Liver (tissue), 9 donors: ENCODE measurements around the gene GAB2. TPM values are rescaled to one million over a fixed set of nuclear protein-coding genes. Genes with fewer than 3 reads are reported as not detected.

ENCODE experiments used
- DNase-seq: peaks from one replicate; pipeline ENCODE4 v3.0.0-alpha.2; 2017; ENCODE audit warnings: low spot score
- H3K27ac ChIP-seq, 2 donors: one replicate each; pipeline ENCODE4 v1.7.0; 2013; ENCODE audit warnings: inconsistent platforms in 2 of 2, low read length in 2 of 2, control low read depth in 1 of 2, low read depth in 1 of 2, mild to moderate bottlenecking in 1 of 2
- H3K27me3 ChIP-seq, 4 donors: one replicate each; pipeline versions ENCODE4 v1.6.1 to v1.7.0; 2013; ENCODE audit warnings: low read length in 3 of 4, inconsistent platforms in 1 of 4, mild to moderate bottlenecking in 1 of 4, moderate library complexity in 1 of 4; ENCODE audit not compliant: control insufficient read depth in 4 of 4, insufficient read depth in 4 of 4
- H3K36me3 ChIP-seq, 4 donors: one replicate each; pipeline versions ENCODE4 v1.6.1 to v1.7.0; 2013; ENCODE audit warnings: low read length in 3 of 4, mild to moderate bottlenecking in 3 of 4, low read depth in 1 of 4, moderate library complexity in 1 of 4; ENCODE audit not compliant: control insufficient read depth in 4 of 4, insufficient read depth in 3 of 4
- H3K4me1 ChIP-seq, 4 donors: one replicate each; pipeline versions ENCODE4 v1.6.1 to v1.7.0; 2013; ENCODE audit warnings: low read length in 3 of 4, mild to moderate bottlenecking in 3 of 4, moderate library complexity in 1 of 4; ENCODE audit not compliant: control insufficient read depth in 4 of 4, insufficient read depth in 4 of 4
- H3K4me3 ChIP-seq, 3 donors: one replicate each; pipeline versions ENCODE4 v1.6.1 to v1.7.0; 2013; ENCODE audit warnings: low read length in 3 of 3, control low read depth in 1 of 3, low read depth in 1 of 3, mild to moderate bottlenecking in 1 of 3
- H3K9ac ChIP-seq, 2 donors: one replicate each; pipeline ENCODE4 v1.7.0; 2013; ENCODE audit warnings: low read length in 2 of 2, mild to moderate bottlenecking in 2 of 2, moderate library complexity in 2 of 2, control low read depth in 1 of 2, low read depth in 1 of 2
- H3K9me3 ChIP-seq, 4 donors: one replicate each; pipeline versions ENCODE4 v1.6.1 to v1.7.0; 2013; ENCODE audit warnings: low read length in 3 of 4; ENCODE audit not compliant: control insufficient read depth in 4 of 4
- EGR1 ChIP-seq, 2 donors: IDR thresholded peaks; 2 replicates each; pipeline ENCODE4 v1.6.1; 2016 to 2018; ENCODE audit warnings: antibody characterized with exemption in 2 of 2, low read depth in 2 of 2
- FOXA1 ChIP-seq: IDR thresholded peaks from 2 replicates; pipeline ENCODE4 v1.6.1; 2016; ENCODE audit warnings: antibody characterized with exemption
- FOXA2 ChIP-seq: IDR thresholded peaks from 2 replicates; pipeline ENCODE4 v1.6.1; 2016; ENCODE audit warnings: antibody characterized with exemption
- GABPA ChIP-seq, 2 donors: IDR thresholded peaks in 1 of 2; conservative IDR thresholded peaks in 1 of 2; 2 replicates each; pipeline ENCODE4 v1.6.1; 2016; ENCODE audit warnings: antibody characterized with exemption in 2 of 2, mild to moderate bottlenecking in 1 of 2, moderate library complexity in 1 of 2
- HNF4A ChIP-seq, 2 donors: conservative IDR thresholded peaks; 2 replicates each; pipeline ENCODE4 v1.6.1; 2016; ENCODE audit warnings: antibody characterized with exemption in 2 of 2, mild to moderate bottlenecking in 2 of 2
- HNF4G ChIP-seq: IDR thresholded peaks from 2 replicates; pipeline ENCODE4 v1.6.1; 2016; ENCODE audit warnings: antibody characterized with exemption
- JUND ChIP-seq, 2 donors: IDR thresholded peaks; 2 replicates each; pipeline ENCODE4 v1.6.1; 2016; ENCODE audit warnings: antibody characterized with exemption in 2 of 2
- NR2F2 ChIP-seq: IDR thresholded peaks from 2 replicates; pipeline ENCODE4 v1.6.1; 2016; ENCODE audit warnings: antibody characterized with exemption
- RAD21 ChIP-seq, 2 donors: IDR thresholded peaks; 2 replicates each; pipeline ENCODE4 v1.6.1; 2016; ENCODE audit warnings: antibody characterized with exemption in 2 of 2, mild to moderate bottlenecking in 2 of 2
- RXRA ChIP-seq, 2 donors: IDR thresholded peaks; 2 replicates each; pipeline ENCODE4 v1.6.1; 2017 to 2018; ENCODE audit warnings: antibody characterized with exemption in 2 of 2, mild to moderate bottlenecking in 1 of 2
- SP1 ChIP-seq: IDR thresholded peaks from 2 replicates; pipeline ENCODE4 v1.6.1; 2018; ENCODE audit warnings: antibody characterized with exemption, mild to moderate bottlenecking
- TAF1 ChIP-seq: conservative IDR thresholded peaks from 2 replicates; pipeline ENCODE4 v1.6.1; 2016; ENCODE audit warnings: antibody characterized with exemption, mild to moderate bottlenecking
- YY1 ChIP-seq: IDR thresholded peaks from 2 replicates; pipeline ENCODE4 v1.6.1; 2016; ENCODE audit warnings: antibody characterized with exemption, mild to moderate bottlenecking
- WGBS: extraction: QIAGEN DNeasy Blood & Tissue Kit; methylation state at CpG from one replicate; pipeline ENCODE4 v1.1.7; 2013; 5-methylcytosine and 5-hydroxymethylcytosine counted together
- polyA plus RNA-seq, 2 donors: library from polyadenylated mRNA; stranded (reverse) in 1 of 2; unstranded in 1 of 2; fragments of 200-250 nt in 1 of 2; fragments of >200 nt in 1 of 2; fragmentation: Nextera tagmentation in 1 of 2; extraction: Ambion mirVana in 1 of 2; gene quantifications; one replicate each; pipeline versions ENCODE4 v1.2.1 to v1.2.3, GENCODE V29; 2013 to 2015
- total RNA-seq, 2 donors: library from RNA; depleted of rRNA; stranded (reverse); fragments of >200 nt; gene quantifications; one replicate each; pipeline ENCODE4 v1.2.3, GENCODE V29; 2014
- TF ChIP-seq, protein P1 (sequence below): IDR thresholded peaks from 2 replicates; pipeline ENCODE4 v1.6.1; 2016; ENCODE audit warnings: antibody characterized with exemption
- TF ChIP-seq, protein P2 (sequence below): IDR thresholded peaks from 2 replicates; pipeline ENCODE4 v1.6.1; 2016; ENCODE audit warnings: antibody characterized with exemption
- TF ChIP-seq, protein P3 (sequence below): IDR thresholded peaks from 2 replicates; pipeline ENCODE4 v1.6.1; 2016; ENCODE audit warnings: antibody characterized with exemption
- TF ChIP-seq, protein P4 (sequence below): IDR thresholded peaks from 2 replicates; pipeline ENCODE4 v1.6.1; 2016; ENCODE audit warnings: antibody characterized with exemption, mild to moderate bottlenecking
- TF ChIP-seq, protein P5 (sequence below): fragments of 150-350 bp; IDR thresholded peaks from 2 replicates; pipeline ENCODE4 v1.5.1; 2017; ENCODE audit warnings: improper control_type of control experiment, low read depth, low read length; ENCODE audit not compliant: missing input control
- donor health status: healthy.
- donor health status: healthy.
- donor health status: healthy.
- donor health status: healthy.
- donor health status: healthy.

Gene GAB2
- total and polyA plus RNA-seq, 4 donors, result 1.3 to 3.6 (median 2.5) TPM

DNA sequence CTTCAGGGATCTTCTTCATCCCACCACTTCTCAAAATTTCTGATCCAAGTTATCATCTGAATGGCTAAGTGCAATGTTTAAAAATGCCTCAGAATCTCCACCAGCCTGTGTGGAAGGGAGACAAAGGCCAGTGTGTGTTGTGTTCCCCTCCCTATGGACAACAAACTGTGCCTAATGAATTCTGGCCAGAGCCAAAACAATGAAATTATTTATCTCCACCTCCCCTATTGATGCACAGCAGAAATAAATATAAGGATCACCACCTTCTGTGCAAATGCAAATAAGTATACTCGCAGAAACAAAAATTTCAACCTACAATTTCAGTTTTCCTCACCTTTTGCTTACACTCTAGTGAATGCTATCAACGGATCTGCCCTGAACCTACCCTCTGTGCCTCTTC, 75.8 kb downstream of the GAB2 start:
- 94% methylated on average over 2 of the region's 2 CpGs for WGBS
- Histone ChIP-seq H3K27ac (no peak overlapping the region), H3K36me3 (no peaks in the 10 kb centered on the region), H3K27me3 (no peaks in the 10 kb centered on the region), H3K9me3 (no peaks in the 10 kb centered on the region), H3K4me1 (no peaks in the 10 kb centered on the region), H3K4me3 (no peak overlapping the region), H3K9ac (no peak overlapping the region)
- TF ChIP-seq, protein P1, sequence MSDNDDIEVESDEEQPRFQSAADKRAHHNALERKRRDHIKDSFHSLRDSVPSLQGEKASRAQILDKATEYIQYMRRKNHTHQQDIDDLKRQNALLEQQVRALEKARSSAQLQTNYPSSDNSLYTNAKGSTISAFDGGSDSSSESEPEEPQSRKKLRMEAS, result no peak
- TF ChIP-seq, protein P2, sequence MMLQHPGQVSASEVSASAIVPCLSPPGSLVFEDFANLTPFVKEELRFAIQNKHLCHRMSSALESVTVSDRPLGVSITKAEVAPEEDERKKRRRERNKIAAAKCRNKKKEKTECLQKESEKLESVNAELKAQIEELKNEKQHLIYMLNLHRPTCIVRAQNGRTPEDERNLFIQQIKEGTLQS, result no peak
- TF ChIP-seq HNF4G, result no peak
- TF ChIP-seq NR2F2, result no peak
- TF ChIP-seq, protein P3, sequence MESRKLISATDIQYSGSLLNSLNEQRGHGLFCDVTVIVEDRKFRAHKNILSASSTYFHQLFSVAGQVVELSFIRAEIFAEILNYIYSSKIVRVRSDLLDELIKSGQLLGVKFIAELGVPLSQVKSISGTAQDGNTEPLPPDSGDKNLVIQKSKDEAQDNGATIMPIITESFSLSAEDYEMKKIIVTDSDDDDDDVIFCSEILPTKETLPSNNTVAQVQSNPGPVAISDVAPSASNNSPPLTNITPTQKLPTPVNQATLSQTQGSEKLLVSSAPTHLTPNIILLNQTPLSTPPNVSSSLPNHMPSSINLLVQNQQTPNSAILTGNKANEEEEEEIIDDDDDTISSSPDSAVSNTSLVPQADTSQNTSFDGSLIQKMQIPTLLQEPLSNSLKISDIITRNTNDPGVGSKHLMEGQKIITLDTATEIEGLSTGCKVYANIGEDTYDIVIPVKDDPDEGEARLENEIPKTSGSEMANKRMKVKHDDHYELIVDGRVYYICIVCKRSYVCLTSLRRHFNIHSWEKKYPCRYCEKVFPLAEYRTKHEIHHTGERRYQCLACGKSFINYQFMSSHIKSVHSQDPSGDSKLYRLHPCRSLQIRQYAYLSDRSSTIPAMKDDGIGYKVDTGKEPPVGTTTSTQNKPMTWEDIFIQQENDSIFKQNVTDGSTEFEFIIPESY, result no peak
- TF ChIP-seq SP1, result no peak
- TF ChIP-seq HNF4A (conservative IDR thresholded peaks at IDR 0.05), result no peak
- no peak for TF ChIP-seq EGR1 (IDR thresholded peaks at IDR 0.05; ENCODE audit: low read depth in 2 of 2)
- TF ChIP-seq FOXA1, result no peak
- TF ChIP-seq, protein P4, sequence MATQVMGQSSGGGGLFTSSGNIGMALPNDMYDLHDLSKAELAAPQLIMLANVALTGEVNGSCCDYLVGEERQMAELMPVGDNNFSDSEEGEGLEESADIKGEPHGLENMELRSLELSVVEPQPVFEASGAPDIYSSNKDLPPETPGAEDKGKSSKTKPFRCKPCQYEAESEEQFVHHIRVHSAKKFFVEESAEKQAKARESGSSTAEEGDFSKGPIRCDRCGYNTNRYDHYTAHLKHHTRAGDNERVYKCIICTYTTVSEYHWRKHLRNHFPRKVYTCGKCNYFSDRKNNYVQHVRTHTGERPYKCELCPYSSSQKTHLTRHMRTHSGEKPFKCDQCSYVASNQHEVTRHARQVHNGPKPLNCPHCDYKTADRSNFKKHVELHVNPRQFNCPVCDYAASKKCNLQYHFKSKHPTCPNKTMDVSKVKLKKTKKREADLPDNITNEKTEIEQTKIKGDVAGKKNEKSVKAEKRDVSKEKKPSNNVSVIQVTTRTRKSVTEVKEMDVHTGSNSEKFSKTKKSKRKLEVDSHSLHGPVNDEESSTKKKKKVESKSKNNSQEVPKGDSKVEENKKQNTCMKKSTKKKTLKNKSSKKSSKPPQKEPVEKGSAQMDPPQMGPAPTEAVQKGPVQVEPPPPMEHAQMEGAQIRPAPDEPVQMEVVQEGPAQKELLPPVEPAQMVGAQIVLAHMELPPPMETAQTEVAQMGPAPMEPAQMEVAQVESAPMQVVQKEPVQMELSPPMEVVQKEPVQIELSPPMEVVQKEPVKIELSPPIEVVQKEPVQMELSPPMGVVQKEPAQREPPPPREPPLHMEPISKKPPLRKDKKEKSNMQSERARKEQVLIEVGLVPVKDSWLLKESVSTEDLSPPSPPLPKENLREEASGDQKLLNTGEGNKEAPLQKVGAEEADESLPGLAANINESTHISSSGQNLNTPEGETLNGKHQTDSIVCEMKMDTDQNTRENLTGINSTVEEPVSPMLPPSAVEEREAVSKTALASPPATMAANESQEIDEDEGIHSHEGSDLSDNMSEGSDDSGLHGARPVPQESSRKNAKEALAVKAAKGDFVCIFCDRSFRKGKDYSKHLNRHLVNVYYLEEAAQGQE, result no peak
- TF ChIP-seq, protein P5, sequence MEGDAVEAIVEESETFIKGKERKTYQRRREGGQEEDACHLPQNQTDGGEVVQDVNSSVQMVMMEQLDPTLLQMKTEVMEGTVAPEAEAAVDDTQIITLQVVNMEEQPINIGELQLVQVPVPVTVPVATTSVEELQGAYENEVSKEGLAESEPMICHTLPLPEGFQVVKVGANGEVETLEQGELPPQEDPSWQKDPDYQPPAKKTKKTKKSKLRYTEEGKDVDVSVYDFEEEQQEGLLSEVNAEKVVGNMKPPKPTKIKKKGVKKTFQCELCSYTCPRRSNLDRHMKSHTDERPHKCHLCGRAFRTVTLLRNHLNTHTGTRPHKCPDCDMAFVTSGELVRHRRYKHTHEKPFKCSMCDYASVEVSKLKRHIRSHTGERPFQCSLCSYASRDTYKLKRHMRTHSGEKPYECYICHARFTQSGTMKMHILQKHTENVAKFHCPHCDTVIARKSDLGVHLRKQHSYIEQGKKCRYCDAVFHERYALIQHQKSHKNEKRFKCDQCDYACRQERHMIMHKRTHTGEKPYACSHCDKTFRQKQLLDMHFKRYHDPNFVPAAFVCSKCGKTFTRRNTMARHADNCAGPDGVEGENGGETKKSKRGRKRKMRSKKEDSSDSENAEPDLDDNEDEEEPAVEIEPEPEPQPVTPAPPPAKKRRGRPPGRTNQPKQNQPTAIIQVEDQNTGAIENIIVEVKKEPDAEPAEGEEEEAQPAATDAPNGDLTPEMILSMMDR, result no peak
- no peak for TF ChIP-seq FOXA2
- TF ChIP-seq TAF1, result no peak
- no peak for TF ChIP-seq JUND (IDR thresholded peaks at IDR 0.05)
- TF ChIP-seq RXRA (IDR thresholded peaks at IDR 0.05), result no peak
- TF ChIP-seq GABPA (IDR thresholded peaks at IDR 0.05 in 1 of 2, conservative IDR thresholded peaks at IDR 0.05 in 1 of 2), result no peak
- no peak for TF ChIP-seq RAD21 (IDR thresholded peaks at IDR 0.05)
- no peak for TF ChIP-seq YY1
- DNase-seq, result no peak
